ENCODE results near the gene DLG2. TPM values are rescaled to one million over a fixed set of nuclear protein-coding genes. Genes with fewer than 3 reads are reported as not detected.
"Not testable (repeated sequence)": the region's sequence is repeated elsewhere in the genome, so short reads cannot be mapped to it uniquely, and the experiment has no call there.

The DLG2 gene
- total RNA-seq, 3 donors from 2014 or later, result 4.3 to 12.3 (median 6.9) TPM

- no peak for TF ChIP-seq POLR2A (IDR thresholded peaks at IDR 0.05)
- no peak for TF ChIP-seq POLR2AphosphoS5 (IDR thresholded peaks at IDR 0.05)
- TF ChIP-seq, protein P1, sequence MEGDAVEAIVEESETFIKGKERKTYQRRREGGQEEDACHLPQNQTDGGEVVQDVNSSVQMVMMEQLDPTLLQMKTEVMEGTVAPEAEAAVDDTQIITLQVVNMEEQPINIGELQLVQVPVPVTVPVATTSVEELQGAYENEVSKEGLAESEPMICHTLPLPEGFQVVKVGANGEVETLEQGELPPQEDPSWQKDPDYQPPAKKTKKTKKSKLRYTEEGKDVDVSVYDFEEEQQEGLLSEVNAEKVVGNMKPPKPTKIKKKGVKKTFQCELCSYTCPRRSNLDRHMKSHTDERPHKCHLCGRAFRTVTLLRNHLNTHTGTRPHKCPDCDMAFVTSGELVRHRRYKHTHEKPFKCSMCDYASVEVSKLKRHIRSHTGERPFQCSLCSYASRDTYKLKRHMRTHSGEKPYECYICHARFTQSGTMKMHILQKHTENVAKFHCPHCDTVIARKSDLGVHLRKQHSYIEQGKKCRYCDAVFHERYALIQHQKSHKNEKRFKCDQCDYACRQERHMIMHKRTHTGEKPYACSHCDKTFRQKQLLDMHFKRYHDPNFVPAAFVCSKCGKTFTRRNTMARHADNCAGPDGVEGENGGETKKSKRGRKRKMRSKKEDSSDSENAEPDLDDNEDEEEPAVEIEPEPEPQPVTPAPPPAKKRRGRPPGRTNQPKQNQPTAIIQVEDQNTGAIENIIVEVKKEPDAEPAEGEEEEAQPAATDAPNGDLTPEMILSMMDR (IDR thresholded peaks at IDR 0.05), result no peak
- H3K9me3 ChIP-seq, result peaks cover 10 to 12% of the 10 kb centered on the region in 2 donors
- no peaks in the 10 kb centered on the region for H3K27me3 ChIP-seq
- H3K4me3 ChIP-seq, result no peak overlapping the region
- intact Hi-C loops (cut with DNase I; ENCODE audit: low total_unique reads), result no loop called here
- H3K4me1 ChIP-seq, result no peaks in the 10 kb centered on the region
- DNase-seq (ENCODE audit: low spot score in 2 of 2), result no peak
- H3K36me3 ChIP-seq, result no peaks in the 10 kb centered on the region
- no peak overlapping the region for H3K27ac ChIP-seq
Observed at GRCh38 chr11:85236211-85236610, 390.9 kb downstream of the DLG2 start.

- H3K4me1 ChIP-seq, result no peaks in the 10 kb centered on the region
- no peaks in the 10 kb centered on the region for H3K27me3 ChIP-seq
- no peaks in the 10 kb centered on the region for H3K36me3 ChIP-seq
- no peak overlapping the region for H3K27ac ChIP-seq
- peaks cover 0 to 7% of the 10 kb centered on the region in 2 donors for H3K9me3 ChIP-seq
- no peak overlapping the region for H3K4me3 ChIP-seq
- TF ChIP-seq POLR2AphosphoS5 (IDR thresholded peaks at IDR 0.05) (no peak), POLR2A (IDR thresholded peaks at IDR 0.05) (no peak)
- TF ChIP-seq, protein P1 (IDR thresholded peaks at IDR 0.05), result no peak
- intact Hi-C loops (cut with DNase I; ENCODE audit: low total_unique reads), result no loop called here
- DNase-seq (ENCODE audit: low spot score in 2 of 2), result no peak
Observed at GRCh38 chr11:85232559-85232958, 394.6 kb downstream of the DLG2 start.

GRCh38 chr11:85231588-85231987 is 395.6 kb downstream of the DLG2 start:
- H3K27me3 ChIP-seq, result no peaks in the 10 kb centered on the region

GRCh38 chr11:85229723-85230122 is 397.4 kb downstream of the DLG2 start:
- H3K36me3 ChIP-seq; H3K27me3 ChIP-seq; intact Hi-C loops (cut with DNase I; ENCODE audit: low total_unique reads); H3K9me3 ChIP-seq; DNase-seq (ENCODE audit: low spot score in 2 of 2); H3K27ac ChIP-seq; H3K4me1 ChIP-seq; H3K4me3 ChIP-seq: not testable (repeated sequence)

More at GRCh38 chr11:85231588-85231987, 395.6 kb downstream of the DLG2 start:
- intact Hi-C loops (cut with DNase I; ENCODE audit: low total_unique reads), result no loop called here
- H3K4me3 ChIP-seq, result no peak overlapping the region
- H3K27ac ChIP-seq, result no peak overlapping the region
- no peak for DNase-seq (ENCODE audit: low spot score in 2 of 2)
- no peaks in the 10 kb centered on the region for H3K4me1 ChIP-seq
- no peaks in the 10 kb centered on the region for H3K36me3 ChIP-seq
- peaks cover 0 to 7% of the 10 kb centered on the region in 2 donors for H3K9me3 ChIP-seq
- TF ChIP-seq POLR2AphosphoS5 (IDR thresholded peaks at IDR 0.05), result no peak
- TF ChIP-seq POLR2A (IDR thresholded peaks at IDR 0.05), result no peak
- TF ChIP-seq, protein P1 (IDR thresholded peaks at IDR 0.05), result no peak

GRCh38 chr11:85196968-85197367 is 430.2 kb downstream of the DLG2 start:
- TF ChIP-seq POLR2A (IDR thresholded peaks at IDR 0.05), result no peak
- H3K27ac ChIP-seq, result no peak overlapping the region
- intact Hi-C loops (cut with DNase I; ENCODE audit: low total_unique reads), result no loop called here
- H3K4me1 ChIP-seq, result no peaks in the 10 kb centered on the region
- no peak for DNase-seq (ENCODE audit: low spot score in 2 of 2)
- no peak overlapping the region for H3K4me3 ChIP-seq
- H3K27me3 ChIP-seq, result no peaks in the 10 kb centered on the region
- H3K36me3 ChIP-seq, result no peaks in the 10 kb centered on the region
- peaks cover 8 to 17% of the 10 kb centered on the region in 2 donors for H3K9me3 ChIP-seq

DNA sequence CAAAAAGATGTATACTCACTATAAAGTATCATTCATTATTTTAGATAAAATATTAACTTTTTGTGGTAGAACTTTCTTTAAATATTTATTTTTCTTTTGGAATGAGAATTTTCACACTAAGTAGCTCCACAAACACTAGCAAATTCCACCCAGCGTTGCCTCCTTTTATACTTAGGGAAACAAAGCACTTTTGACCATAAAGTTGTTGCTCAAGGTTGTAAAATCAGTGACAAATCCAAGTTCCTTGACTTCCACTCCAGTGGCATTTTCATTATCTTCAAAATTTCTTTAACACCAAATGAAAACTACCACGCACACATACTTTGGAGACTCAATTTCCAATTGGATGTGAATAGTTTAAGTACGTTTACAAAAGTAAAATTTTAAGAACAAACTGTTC is 431.2 kb downstream of the DLG2 start:
- TF ChIP-seq, protein P1 (IDR thresholded peaks at IDR 0.05), result no peak
- TF ChIP-seq POLR2AphosphoS5 (IDR thresholded peaks at IDR 0.05) (no peak), POLR2A (IDR thresholded peaks at IDR 0.05) (no peak)
- no peaks in the 10 kb centered on the region for H3K36me3 ChIP-seq
- no peaks in the 10 kb centered on the region for H3K4me1 ChIP-seq
- intact Hi-C loops (cut with DNase I; ENCODE audit: low total_unique reads), result no loop called here
- DNase-seq (ENCODE audit: low spot score in 2 of 2), result no peak
- no peak overlapping the region for H3K27ac ChIP-seq
- H3K9me3 ChIP-seq, result peaks cover 4 to 7% of the 10 kb centered on the region in 2 donors
- H3K27me3 ChIP-seq, result no peaks in the 10 kb centered on the region
- no peak overlapping the region for H3K4me3 ChIP-seq
